Measurements from ENCODE around the gene EHMT1. TPM values are rescaled to one million over a fixed set of nuclear protein-coding genes. Genes with fewer than 3 reads are reported as not detected.
"Not testable (repeated sequence)": the region's sequence is repeated elsewhere in the genome, so short reads cannot be mapped to it uniquely, and the experiment has no call there.

Gene EHMT1
- total and polyA plus RNA-seq, 9 of the 15 experiments (the other 6 are each of a cell fraction or from before 2014, with no cell fraction given) = 2.2 to 76.0 (median 36.4) TPM

DNA sequence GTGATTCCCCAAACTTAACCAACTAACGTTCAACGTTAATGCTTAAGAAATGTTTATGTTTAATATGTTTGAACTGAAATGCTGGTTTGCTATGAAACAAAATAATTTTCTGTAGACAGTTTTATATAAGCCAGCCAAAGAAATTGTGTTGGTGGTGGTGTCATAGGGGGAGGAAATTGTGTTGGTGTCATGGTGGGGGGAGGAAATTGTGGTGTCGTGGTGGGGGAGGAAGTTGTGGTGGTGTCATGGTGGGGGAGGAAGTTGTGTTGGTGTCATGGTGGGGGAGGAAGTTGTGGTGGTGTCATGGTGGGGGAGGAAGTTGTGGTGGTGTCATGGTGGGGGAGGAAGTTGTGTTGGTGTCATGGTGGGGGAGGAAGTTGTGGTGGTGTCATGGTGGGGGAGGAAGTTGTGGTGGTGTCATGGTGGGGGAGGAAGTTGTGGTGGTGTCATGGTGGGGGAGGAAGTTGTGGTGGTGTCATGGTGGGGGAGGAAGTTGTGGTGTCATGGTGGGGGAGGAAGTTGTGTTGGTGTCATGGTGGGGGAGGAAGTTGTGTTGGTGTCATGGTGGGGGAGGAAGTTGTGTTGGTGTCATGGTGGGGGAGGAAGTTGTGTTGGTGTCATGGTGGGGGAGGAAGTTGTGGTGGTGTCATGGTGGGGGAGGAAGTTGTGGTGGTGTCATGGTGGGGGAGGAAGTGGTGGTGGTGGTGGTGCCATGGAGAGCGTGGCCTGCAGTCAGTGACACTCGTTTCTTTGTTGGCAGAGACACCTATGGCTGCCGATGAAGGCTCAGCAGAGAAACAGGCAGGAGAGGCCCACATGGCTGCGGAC, 97.3 kb downstream of the EHMT1 start:
- H3K9me1 ChIP-seq (ENCODE audit: control insufficient read depth, insufficient read depth, low read length); intact Hi-C loops (cut with micrococcal nuclease); BruUV-seq (replicated peaks); ATAC-seq; H4K20me1 ChIP-seq (replicated peaks; ENCODE audit: control insufficient read depth, insufficient read depth, low read length); H3K4me1 ChIP-seq (replicated peaks in 1 of 2; ENCODE audit: control insufficient read depth in 2 of 2, insufficient read depth in 2 of 2, low read length in 2 of 2); H3K4me2 ChIP-seq (ENCODE audit: insufficient read depth, low read length); DNase-seq (ENCODE audit: extremely low read depth in 1 of 4, low spot score in 3 of 4); H3K4me3 ChIP-seq; H3K27me3 ChIP-seq (ENCODE audit: control insufficient read depth in 2 of 2, insufficient read depth in 2 of 2, low read length in 2 of 2); CTCF ChIA-PET (ENCODE audit: low intra/inter-chr PET ratio); H3K9ac ChIP-seq (ENCODE audit: insufficient read depth in 1 of 2, low read depth in 2 of 2, low read length in 2 of 2); POLR2A ChIA-PET; in situ Hi-C loops (cut with MboI); H3K9me3 ChIP-seq (replicated peaks; ENCODE audit: control insufficient read depth, insufficient read depth, low read depth, low read length); H3K27ac ChIP-seq (ENCODE audit: extremely low read depth, low read depth, low read length); H2AFZ ChIP-seq (ENCODE audit: low read depth, low read length); TF ChIP-seq ETV6 (CRISPR knock-in tag; IDR thresholded peaks at IDR 0.05; ENCODE audit: borderline replicate concordance): not testable (repeated sequence)
- Histone ChIP-seq H3K79me2 (ENCODE audit: control insufficient read depth, insufficient read depth, low read length) (peaks cover 17% of the 10 kb centered on the region), H3K36me3 (ENCODE audit: control insufficient read depth, insufficient read depth, low read length) (peaks cover 69% of the 10 kb centered on the region; the same call in 2 of the 3 replicates)
- 83% methylated on average over 7 of the region's 7 CpGs for WGBS (ENCODE audit: insufficient coverage, low coverage, missing lambda C conversion rate)
- peak; percentile 51 for FAIRE-seq
- peak in 1 of 2 experiments; percentile 39; a peak in 1 of 3 replicates for TF ChIP-seq CBX3 (IDR thresholded peaks at IDR 0.05; ENCODE audit: borderline replicate concordance in 1 of 2, low read length in 2 of 2)
- TF ChIP-seq, protein P1, sequence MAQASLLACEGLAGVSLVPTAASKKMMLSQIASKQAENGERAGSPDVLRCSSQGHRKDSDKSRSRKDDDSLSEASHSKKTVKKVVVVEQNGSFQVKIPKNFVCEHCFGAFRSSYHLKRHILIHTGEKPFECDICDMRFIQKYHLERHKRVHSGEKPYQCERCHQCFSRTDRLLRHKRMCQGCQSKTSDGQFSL (CRISPR knock-in tag; IDR thresholded peaks at IDR 0.05) = 0 out of 2 replicates have a peak, but pooled peaks have one; percentile 58
- TF ChIP-seq, protein P1 (tag; IDR thresholded peaks at IDR 0.05) = not testable (repeated sequence)
- peak in 1 of 3 experiments; percentile 25 for TF ChIP-seq YY1 (IDR thresholded peaks at IDR 0.05; ENCODE audit: borderline replicate concordance in 1 of 3, control insufficient read depth in 1 of 3, extremely low read depth in 1 of 3, insufficient read depth in 3 of 3, insufficient read length in 1 of 3, insufficient replicate concordance in 2 of 3, low read depth in 1 of 3, low read length in 2 of 3)
- peak; percentile 52 to 90; a peak in 2 of 4 replicates for TF ChIP-seq ETV6 (IDR thresholded peaks at IDR 0.05; ENCODE audit: borderline replicate concordance in 1 of 2, low read depth in 2 of 2, low read length in 1 of 2)
- 0 out of 2 replicates have a peak, but pooled peaks have one; percentile 19 for TF ChIP-seq CBX1 (IDR thresholded peaks at IDR 0.05; ENCODE audit: low read depth)
- TF ChIP-seq SPI1 (IDR thresholded peaks at IDR 0.05; ENCODE audit: borderline replicate concordance, low read depth, low read length) = peak; percentile 48; the same call in 1 of the 2 replicates
